HEK293 (cell line): ENCODE measurements around the gene GTF2H4.

ENCODE experiments used
- EGR2 ChIP-seq: fragments of 450-650 bp; formaldehyde crosslinking; IDR thresholded peaks from 2 replicates; pipeline ENCODE4 v1.5.1; 2016; ENCODE audit warnings: low read depth, missing biosample characterization, missing genetic modification characterization
- KLF9 ChIP-seq: fragments of 450-650 bp; formaldehyde crosslinking; IDR thresholded peaks from 2 replicates; pipeline ENCODE4 v1.5.1; 2016; ENCODE audit warnings: missing biosample characterization, missing genetic modification characterization, low read depth
- TSHZ1 ChIP-seq: fragments of 450-650 bp; formaldehyde crosslinking; IDR thresholded peaks from 2 replicates; pipeline ENCODE4 v1.5.1; 2016; ENCODE audit warnings: missing biosample characterization, missing genetic modification characterization, borderline replicate concordance
- ZBTB44 ChIP-seq: fragments of 450-650 bp; IDR thresholded peaks from 2 replicates; pipeline ENCODE4 v1.5.1; 2018; ENCODE audit warnings: missing biosample characterization, mild to moderate bottlenecking, missing genetic modification characterization
- ZFP37 ChIP-seq: fragments of 450-650 bp; formaldehyde crosslinking; IDR thresholded peaks from 2 replicates; pipeline ENCODE4 v1.5.1; 2016; ENCODE audit warnings: missing biosample characterization, missing genetic modification characterization
- ZNF202 ChIP-seq: fragments of 450-650 bp; formaldehyde crosslinking; IDR thresholded peaks from 2 replicates; pipeline ENCODE4 v1.5.1; 2016; ENCODE audit warnings: missing biosample characterization, missing genetic modification characterization, borderline replicate concordance
- ZNF280D ChIP-seq: fragments of 450-650 bp; formaldehyde crosslinking; IDR thresholded peaks from 2 replicates; pipeline ENCODE4 v1.5.1; 2016; ENCODE audit warnings: missing biosample characterization, missing genetic modification characterization
- ZNF324 ChIP-seq: fragments of 450-650 bp; formaldehyde crosslinking; IDR thresholded peaks from 2 replicates; pipeline ENCODE4 v1.5.1; 2016; ENCODE audit warnings: missing biosample characterization, missing genetic modification characterization
- ZNF398 ChIP-seq: fragments of 450-650 bp; formaldehyde crosslinking; IDR thresholded peaks from 2 replicates; pipeline ENCODE4 v1.5.1; 2017; ENCODE audit warnings: missing biosample characterization, missing genetic modification characterization
- ZNF521 ChIP-seq: fragments of 450-650 bp; formaldehyde crosslinking; IDR thresholded peaks from 2 replicates; pipeline ENCODE4 v1.5.1; 2017; ENCODE audit warnings: missing biosample characterization, mild to moderate bottlenecking, missing genetic modification characterization
- ZNF596 ChIP-seq: fragments of 450-650 bp; IDR thresholded peaks from 2 replicates; pipeline ENCODE4 v1.5.0; 2018; ENCODE audit warnings: missing biosample characterization, mild to moderate bottlenecking, missing genetic modification characterization, moderate library complexity
- ZNF639 ChIP-seq: fragments of 450-650 bp; formaldehyde crosslinking; IDR thresholded peaks from 2 replicates; pipeline ENCODE4 v1.5.1; 2016; ENCODE audit warnings: missing biosample characterization, missing genetic modification characterization
- ZNF791 ChIP-seq: fragments of 450-650 bp; formaldehyde crosslinking; IDR thresholded peaks from 2 replicates; pipeline ENCODE4 v1.5.1; 2016; ENCODE audit warnings: missing biosample characterization, missing genetic modification characterization
- ZNF830 ChIP-seq: fragments of 450-650 bp; IDR thresholded peaks from 2 replicates; pipeline ENCODE4 v1.5.0; 2018; ENCODE audit warnings: missing biosample characterization, missing genetic modification characterization, low read depth, mild to moderate bottlenecking, moderate library complexity
- ZSCAN5A ChIP-seq: fragments of 450-650 bp; formaldehyde crosslinking; IDR thresholded peaks from 2 replicates; pipeline ENCODE4 v1.5.1; 2016; ENCODE audit warnings: missing biosample characterization, missing genetic modification characterization
- TF ChIP-seq, protein P1 (sequence below): fragments of 450-650 bp; formaldehyde crosslinking; IDR thresholded peaks from 2 replicates; pipeline ENCODE4 v1.5.1; 2017; ENCODE audit warnings: missing biosample characterization, missing genetic modification characterization
- TF ChIP-seq, protein P2 (sequence below): fragments of 450-650 bp; formaldehyde crosslinking; IDR thresholded peaks from 2 replicates; pipeline ENCODE4 v1.5.1; 2016; ENCODE audit warnings: missing biosample characterization, missing genetic modification characterization
- TF ChIP-seq, protein P3 (sequence below): fragments of 450-650 bp; formaldehyde crosslinking; IDR thresholded peaks from 2 replicates; pipeline ENCODE4 v1.5.1; 2016; ENCODE audit warnings: missing biosample characterization, missing genetic modification characterization

The GTF2H4 gene

DNA sequence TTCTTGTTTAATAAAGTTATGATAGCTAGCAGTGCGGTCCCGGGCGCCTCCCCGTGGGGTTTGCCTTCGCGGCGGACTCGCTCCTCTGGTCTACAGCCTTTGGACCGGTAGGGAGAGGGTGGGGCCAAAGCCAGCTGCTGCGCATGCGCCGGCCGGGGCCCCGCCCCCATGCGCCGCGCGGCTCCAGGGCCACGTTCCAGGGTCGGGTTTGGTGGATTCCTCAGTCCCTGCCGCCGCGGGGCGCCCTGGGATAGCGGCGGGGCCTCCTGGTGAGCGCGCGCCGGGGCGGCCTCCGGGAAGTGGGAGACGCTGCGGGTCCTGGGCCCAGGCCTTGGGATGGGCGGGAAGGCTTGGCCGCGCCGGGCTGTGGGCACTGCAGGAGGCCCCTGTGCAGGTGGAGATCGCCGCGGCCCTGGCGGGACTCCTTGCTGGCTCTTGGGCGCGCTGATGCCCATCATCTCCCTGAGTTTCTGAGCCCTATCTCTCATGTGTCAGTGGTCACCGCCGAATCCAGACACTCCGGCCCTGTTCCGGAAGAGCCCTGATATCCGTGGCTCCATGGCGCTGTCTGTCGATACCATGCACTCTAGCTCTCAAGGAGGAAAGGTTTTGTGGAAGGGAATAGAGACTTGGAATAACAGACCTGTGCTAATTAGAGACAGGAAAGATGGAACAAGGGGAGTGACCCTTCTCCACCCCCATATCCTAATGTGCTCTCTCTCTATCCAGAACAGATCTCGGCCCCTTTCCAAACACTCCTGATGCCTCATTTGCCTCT lies 6.3 kb downstream of the GTF2H4 start, which contains the start of gene VARS2 (continued):
- TF ChIP-seq, protein P1, sequence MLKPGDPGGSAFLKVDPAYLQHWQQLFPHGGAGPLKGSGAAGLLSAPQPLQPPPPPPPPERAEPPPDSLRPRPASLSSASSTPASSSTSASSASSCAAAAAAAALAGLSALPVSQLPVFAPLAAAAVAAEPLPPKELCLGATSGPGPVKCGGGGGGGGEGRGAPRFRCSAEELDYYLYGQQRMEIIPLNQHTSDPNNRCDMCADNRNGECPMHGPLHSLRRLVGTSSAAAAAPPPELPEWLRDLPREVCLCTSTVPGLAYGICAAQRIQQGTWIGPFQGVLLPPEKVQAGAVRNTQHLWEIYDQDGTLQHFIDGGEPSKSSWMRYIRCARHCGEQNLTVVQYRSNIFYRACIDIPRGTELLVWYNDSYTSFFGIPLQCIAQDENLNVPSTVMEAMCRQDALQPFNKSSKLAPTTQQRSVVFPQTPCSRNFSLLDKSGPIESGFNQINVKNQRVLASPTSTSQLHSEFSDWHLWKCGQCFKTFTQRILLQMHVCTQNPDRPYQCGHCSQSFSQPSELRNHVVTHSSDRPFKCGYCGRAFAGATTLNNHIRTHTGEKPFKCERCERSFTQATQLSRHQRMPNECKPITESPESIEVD (tag by site-specific recombination) = no peak
- TF ChIP-seq TSHZ1 (tag by site-specific recombination) (no peak), ZNF521 (no peak), EGR2 (tag by site-specific recombination) (no peak), ZSCAN5A (tag by site-specific recombination) (peak; percentile 70; the same call in 1 of the 2 replicates), ZNF202 (tag by site-specific recombination) (no peak), ZNF324 (tag by site-specific recombination) (0 out of 2 replicates have a peak, but pooled peaks have one; percentile 23), ZNF398 (tag by site-specific recombination) (peak; percentile 26; the same call in 1 of the 2 replicates), ZNF830 (tag by site-specific recombination) (no peak), ZFP37 (tag by site-specific recombination) (no peak), ZNF596 (tag by site-specific recombination) (peak; percentile 65; the same call in 1 of the 2 replicates), ZNF791 (tag by site-specific recombination) (no peak), ZBTB44 (no peak), KLF9 (tag by site-specific recombination) (peak; percentile 81), ZNF639 (tag by site-specific recombination) (no peak), ZNF280D (no peak)
- TF ChIP-seq, protein P2, sequence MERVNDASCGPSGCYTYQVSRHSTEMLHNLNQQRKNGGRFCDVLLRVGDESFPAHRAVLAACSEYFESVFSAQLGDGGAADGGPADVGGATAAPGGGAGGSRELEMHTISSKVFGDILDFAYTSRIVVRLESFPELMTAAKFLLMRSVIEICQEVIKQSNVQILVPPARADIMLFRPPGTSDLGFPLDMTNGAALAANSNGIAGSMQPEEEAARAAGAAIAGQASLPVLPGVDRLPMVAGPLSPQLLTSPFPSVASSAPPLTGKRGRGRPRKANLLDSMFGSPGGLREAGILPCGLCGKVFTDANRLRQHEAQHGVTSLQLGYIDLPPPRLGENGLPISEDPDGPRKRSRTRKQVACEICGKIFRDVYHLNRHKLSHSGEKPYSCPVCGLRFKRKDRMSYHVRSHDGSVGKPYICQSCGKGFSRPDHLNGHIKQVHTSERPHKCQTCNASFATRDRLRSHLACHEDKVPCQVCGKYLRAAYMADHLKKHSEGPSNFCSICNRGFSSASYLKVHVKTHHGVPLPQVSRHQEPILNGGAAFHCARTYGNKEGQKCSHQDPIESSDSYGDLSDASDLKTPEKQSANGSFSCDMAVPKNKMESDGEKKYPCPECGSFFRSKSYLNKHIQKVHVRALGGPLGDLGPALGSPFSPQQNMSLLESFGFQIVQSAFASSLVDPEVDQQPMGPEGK (tag by site-specific recombination) = peak; percentile 51
- TF ChIP-seq, protein P3, sequence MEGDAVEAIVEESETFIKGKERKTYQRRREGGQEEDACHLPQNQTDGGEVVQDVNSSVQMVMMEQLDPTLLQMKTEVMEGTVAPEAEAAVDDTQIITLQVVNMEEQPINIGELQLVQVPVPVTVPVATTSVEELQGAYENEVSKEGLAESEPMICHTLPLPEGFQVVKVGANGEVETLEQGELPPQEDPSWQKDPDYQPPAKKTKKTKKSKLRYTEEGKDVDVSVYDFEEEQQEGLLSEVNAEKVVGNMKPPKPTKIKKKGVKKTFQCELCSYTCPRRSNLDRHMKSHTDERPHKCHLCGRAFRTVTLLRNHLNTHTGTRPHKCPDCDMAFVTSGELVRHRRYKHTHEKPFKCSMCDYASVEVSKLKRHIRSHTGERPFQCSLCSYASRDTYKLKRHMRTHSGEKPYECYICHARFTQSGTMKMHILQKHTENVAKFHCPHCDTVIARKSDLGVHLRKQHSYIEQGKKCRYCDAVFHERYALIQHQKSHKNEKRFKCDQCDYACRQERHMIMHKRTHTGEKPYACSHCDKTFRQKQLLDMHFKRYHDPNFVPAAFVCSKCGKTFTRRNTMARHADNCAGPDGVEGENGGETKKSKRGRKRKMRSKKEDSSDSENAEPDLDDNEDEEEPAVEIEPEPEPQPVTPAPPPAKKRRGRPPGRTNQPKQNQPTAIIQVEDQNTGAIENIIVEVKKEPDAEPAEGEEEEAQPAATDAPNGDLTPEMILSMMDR (tag by site-specific recombination) = peak; percentile 70
